Stomach (tissue), 4 donors: ENCODE data around the gene UGGT2.

Experiments
- POLR2A ChIP-seq, 4 donors: fragments of 450-650 bp; IDR thresholded peaks; one replicate each; pipeline ENCODE4 v1.6.1; 2016; ENCODE audit warnings: antibody characterized with exemption in 4 of 4, control low read depth in 2 of 4, mild to moderate bottlenecking in 1 of 4, moderate library complexity in 1 of 4
- TF ChIP-seq, protein P1 (sequence below), 7 experiments: fragments of 450-650 bp in 4 of 7; fragments of 200-600 bp in 3 of 7; sonication (generic) in 3 of 7; IDR thresholded peaks; one replicate each; pipeline ENCODE4 v1.5.1; 2016 to 2019; ENCODE audit warnings: antibody characterized with exemption in 7 of 7, control low read depth in 2 of 7, mild to moderate bottlenecking in 1 of 7

DNA sequence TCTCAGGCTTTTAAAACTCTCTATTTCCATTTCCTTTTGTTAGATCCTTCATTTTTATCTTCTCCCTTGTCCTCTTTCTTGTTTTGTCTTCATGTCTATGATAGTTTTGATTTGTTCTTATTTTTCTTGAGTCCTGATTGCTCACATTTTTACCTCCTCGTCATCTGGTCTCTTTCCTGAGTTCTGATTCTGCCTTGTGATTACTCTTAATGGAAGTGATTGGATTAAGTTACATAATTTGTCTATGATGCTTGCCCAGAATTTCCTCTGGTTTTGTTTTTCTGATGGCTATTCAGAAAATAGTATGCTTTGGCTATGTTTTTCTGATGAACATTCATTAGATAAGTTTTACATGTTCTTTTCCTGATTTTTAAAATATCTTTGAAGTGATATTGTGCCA, 273.7 kb downstream of the UGGT2 start:
- no peak for TF ChIP-seq POLR2A (IDR thresholded peaks at IDR 0.05)
- TF ChIP-seq, protein P1, sequence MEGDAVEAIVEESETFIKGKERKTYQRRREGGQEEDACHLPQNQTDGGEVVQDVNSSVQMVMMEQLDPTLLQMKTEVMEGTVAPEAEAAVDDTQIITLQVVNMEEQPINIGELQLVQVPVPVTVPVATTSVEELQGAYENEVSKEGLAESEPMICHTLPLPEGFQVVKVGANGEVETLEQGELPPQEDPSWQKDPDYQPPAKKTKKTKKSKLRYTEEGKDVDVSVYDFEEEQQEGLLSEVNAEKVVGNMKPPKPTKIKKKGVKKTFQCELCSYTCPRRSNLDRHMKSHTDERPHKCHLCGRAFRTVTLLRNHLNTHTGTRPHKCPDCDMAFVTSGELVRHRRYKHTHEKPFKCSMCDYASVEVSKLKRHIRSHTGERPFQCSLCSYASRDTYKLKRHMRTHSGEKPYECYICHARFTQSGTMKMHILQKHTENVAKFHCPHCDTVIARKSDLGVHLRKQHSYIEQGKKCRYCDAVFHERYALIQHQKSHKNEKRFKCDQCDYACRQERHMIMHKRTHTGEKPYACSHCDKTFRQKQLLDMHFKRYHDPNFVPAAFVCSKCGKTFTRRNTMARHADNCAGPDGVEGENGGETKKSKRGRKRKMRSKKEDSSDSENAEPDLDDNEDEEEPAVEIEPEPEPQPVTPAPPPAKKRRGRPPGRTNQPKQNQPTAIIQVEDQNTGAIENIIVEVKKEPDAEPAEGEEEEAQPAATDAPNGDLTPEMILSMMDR (IDR thresholded peaks at IDR 0.05), result no peak
